GM12872 (cell line): ENCODE results near the gene C1QTNF6.
A peak's percentile ranks its signal among the peaks of the same experiment; 100 is the strongest.

Experiments
- CTCF ChIP-seq: IDR thresholded peaks from 3 replicates; pipeline ENCODE4 v1.5.1; 2011; ENCODE audit warnings: low read depth, mild to moderate bottlenecking, low read length, moderate library complexity; ENCODE audit not compliant: insufficient read depth

The C1QTNF6 gene

GRCh38 chr22:37146507-37147180 lies 41.4 kb downstream of the C1QTNF6 start:
- no peak for TF ChIP-seq CTCF

- TF ChIP-seq CTCF, result no peak
These were observed 42.0 kb downstream of the C1QTNF6 start for GRCh38 chr22:37146051-37146385.

GRCh38 chr22:37145180-37146050 lies 42.6 kb downstream of the C1QTNF6 start:
- no peak for TF ChIP-seq CTCF

GRCh38 chr22:37144180-37144554 lies 43.9 kb downstream of the C1QTNF6 start:
- TF ChIP-seq CTCF, result 0 out of 3 replicates have a peak, but pooled peaks have one; percentile 3

GRCh38 chr22:37141971-37142370 lies 46.1 kb downstream of the C1QTNF6 start:
- TF ChIP-seq CTCF, result no peak

GRCh38 chr22:37141476-37141875 lies 46.6 kb downstream of the C1QTNF6 start:
- TF ChIP-seq CTCF, result no peak

GRCh38 chr22:37140686-37141323 lies 47.2 kb downstream of the C1QTNF6 start:
- TF ChIP-seq CTCF, result no peak
